H9 (cell line): ENCODE measurements around the gene CNBD2. TPM values are rescaled to one million over a fixed set of nuclear protein-coding genes. Genes with fewer than 3 reads are reported as not detected.

Source experiments
- DNase-seq: peaks from one replicate; pipeline ENCODE4 v3.0.0-alpha.2; 2017
- H2AFZ ChIP-seq: one replicate; pipeline ENCODE4 v1.6.1; 2013; ENCODE audit warnings: mild to moderate bottlenecking, low read length, control low read depth, moderate library complexity
- H2AK5ac ChIP-seq: 2 replicates; pipeline ENCODE4 v1.6.1; 2013; ENCODE audit warnings: low read length, control low read depth, mixed read lengths; ENCODE audit not compliant: insufficient read length
- H2BK120ac ChIP-seq: one replicate; pipeline ENCODE4 v1.6.1; 2013; ENCODE audit warnings: low read depth, mild to moderate bottlenecking, low read length, control low read depth, inconsistent platforms; ENCODE audit not compliant: poor library complexity, severe bottlenecking
- H2BK12ac ChIP-seq: 2 replicates; pipeline ENCODE4 v1.6.1; 2013; ENCODE audit warnings: low read length, control low read depth, mixed read lengths, low read depth; ENCODE audit not compliant: insufficient read length
- H2BK15ac ChIP-seq: 2 replicates; pipeline ENCODE4 v1.6.1; 2013; ENCODE audit warnings: low read depth, low read length, control low read depth
- H2BK20ac ChIP-seq: one replicate; pipeline ENCODE4 v1.6.1; 2013; ENCODE audit warnings: low read depth, mild to moderate bottlenecking, low read length, control low read depth, inconsistent platforms; ENCODE audit not compliant: poor library complexity, severe bottlenecking
- H2BK5ac ChIP-seq: 2 replicates; pipeline ENCODE4 v1.6.1; 2013; ENCODE audit warnings: low read length, control low read depth, mixed read lengths; ENCODE audit not compliant: insufficient read length
- H3K14ac ChIP-seq: 2 replicates; pipeline ENCODE4 v1.6.1; 2013; ENCODE audit warnings: low read length, control low read depth; ENCODE audit not compliant: insufficient read depth
- H3K18ac ChIP-seq: 2 replicates; pipeline ENCODE4 v1.6.1; 2013; ENCODE audit warnings: low read depth, mild to moderate bottlenecking, mixed read lengths, low read length, control low read depth; ENCODE audit not compliant: insufficient read length
- H3K23ac ChIP-seq: 2 replicates; pipeline ENCODE4 v1.6.1; 2013; ENCODE audit warnings: low read length, control low read depth, mixed read lengths, low read depth; ENCODE audit not compliant: insufficient read length
- H3K23me2 ChIP-seq: 2 replicates; pipeline ENCODE4 v1.6.1; 2013; ENCODE audit warnings: low read depth, mild to moderate bottlenecking, mixed read lengths, low read length, control low read depth; ENCODE audit not compliant: insufficient read length, poor library complexity, severe bottlenecking
- H3K27ac ChIP-seq: 2 replicates; pipeline ENCODE4 v1.5.1; 2013; ENCODE audit warnings: low read length, control low read depth, mixed read lengths, low read depth; ENCODE audit not compliant: insufficient read length
- H3K27me3 ChIP-seq: 2 replicates; pipeline ENCODE4 v1.6.1; 2013; ENCODE audit warnings: low read length, control low read depth, inconsistent platforms; ENCODE audit not compliant: insufficient read depth
- H3K4ac ChIP-seq: 2 replicates; pipeline ENCODE4 v1.6.1; 2013; ENCODE audit warnings: low read depth, mild to moderate bottlenecking, control low read depth, inconsistent platforms, low read length, moderate library complexity
- H3K4me1 ChIP-seq: 2 replicates; pipeline ENCODE4 v1.6.1; 2013; ENCODE audit warnings: low read length, control low read depth, inconsistent platforms; ENCODE audit not compliant: insufficient read depth
- H3K4me2 ChIP-seq: 2 replicates; pipeline ENCODE4 v1.6.1; 2013; ENCODE audit warnings: low read length, control low read depth, mixed read lengths; ENCODE audit not compliant: insufficient read length, insufficient read depth
- H3K56ac ChIP-seq: 2 replicates; pipeline ENCODE4 v1.6.1; 2013; ENCODE audit warnings: low read depth, mild to moderate bottlenecking, mixed read lengths, low read length, control low read depth; ENCODE audit not compliant: insufficient read length
- H3K79me1 ChIP-seq: 2 replicates; pipeline ENCODE4 v1.6.1; 2013; ENCODE audit warnings: low read depth, mild to moderate bottlenecking, moderate library complexity, low read length, control low read depth, inconsistent platforms; ENCODE audit not compliant: insufficient read depth, poor library complexity, severe bottlenecking
- H3K79me2 ChIP-seq: 2 replicates; pipeline ENCODE4 v1.6.1; 2013; ENCODE audit warnings: low read length, control low read depth, inconsistent platforms; ENCODE audit not compliant: insufficient read depth
- H3K9ac ChIP-seq: 2 replicates; pipeline ENCODE4 v1.6.1; 2013; ENCODE audit warnings: low read length, control low read depth, mixed read lengths; ENCODE audit not compliant: insufficient read length; ENCODE audit errors: extremely low read depth
- H3K9me3 ChIP-seq: one replicate; pipeline ENCODE4 v1.6.1; 2013; ENCODE audit warnings: low read depth, low read length, inconsistent platforms; ENCODE audit not compliant: control insufficient read depth
- H3T11ph ChIP-seq: one replicate; pipeline ENCODE4 v1.6.1; 2013; ENCODE audit warnings: mild to moderate bottlenecking, low read length, control low read depth, inconsistent platforms
- H4K20me1 ChIP-seq: one replicate; pipeline ENCODE4 v1.6.1; 2013; ENCODE audit not compliant: control insufficient read depth, insufficient read length, insufficient read depth
- H4K5ac ChIP-seq: 2 replicates; pipeline ENCODE4 v1.6.1; 2013; ENCODE audit warnings: low read depth, mild to moderate bottlenecking, mixed read lengths, low read length, control low read depth; ENCODE audit not compliant: insufficient read length
- H4K8ac ChIP-seq: replicated peaks from 2 replicates; pipeline ENCODE4 v1.6.1; 2013; ENCODE audit warnings: low read length, control low read depth, mixed read lengths, low read depth; ENCODE audit not compliant: insufficient read length
- H4K91ac ChIP-seq: 2 replicates; pipeline ENCODE4 v1.6.1; 2013; ENCODE audit warnings: low read depth, mild to moderate bottlenecking, moderate library complexity, mixed read lengths, low read length, control low read depth; ENCODE audit not compliant: insufficient read length
- H3K27ac Mint-ChIP-seq, 3 experiments: 2 replicates in 2 of 3; 3 replicates in 1 of 3; pipeline ENCODE4 v1.8.0; 2020 to 2021; ENCODE audit warnings: mixed read lengths in 3 of 3, mild to moderate bottlenecking in 1 of 3, moderate library complexity in 1 of 3
- H3K27me3 Mint-ChIP-seq: 2 replicates; pipeline ENCODE4 v1.8.0; 2021; ENCODE audit warnings: low read depth, mild to moderate bottlenecking, moderate library complexity, mixed read lengths
- H3K36me3 Mint-ChIP-seq, 3 experiments: 2 replicates in 2 of 3; 3 replicates in 1 of 3; pipeline ENCODE4 v1.8.0; 2020 to 2021; ENCODE audit warnings: low read depth in 3 of 3, mixed read lengths in 3 of 3; ENCODE audit not compliant: insufficient read depth in 1 of 3
- H3K4me1 Mint-ChIP-seq, 2 experiments: 2 replicates each; pipeline ENCODE4 v1.8.0; 2020; ENCODE audit warnings: mixed read lengths in 2 of 2
- H3K4me3 Mint-ChIP-seq, 2 experiments: 2 replicates in 1 of 2; 3 replicates in 1 of 2; pipeline ENCODE4 v1.8.0; 2020 to 2021; ENCODE audit warnings: mild to moderate bottlenecking in 2 of 2, mixed read lengths in 2 of 2, moderate library complexity in 1 of 2
- H3K9me3 Mint-ChIP-seq, 2 experiments: 2 replicates in 1 of 2; 3 replicates in 1 of 2; pipeline ENCODE4 v1.8.0; 2020; ENCODE audit warnings: mild to moderate bottlenecking in 2 of 2, mixed read lengths in 2 of 2, moderate library complexity in 1 of 2
- WGBS: extraction: QIAGEN DNeasy Blood & Tissue Kit; methylation state at CpG from one replicate; pipeline ENCODE4 v1.1.7; 2013; ENCODE audit warnings: missing lambda C conversion rate, low lambda C conversion rate, mixed read lengths; ENCODE audit not compliant: insufficient read length; ENCODE audit errors: extremely low coverage; 5-methylcytosine and 5-hydroxymethylcytosine counted together
- total RNA-seq: library from RNA; stranded (reverse); gene quantifications from 2 replicates; pipeline ENCODE4 v1.2.1, GENCODE V29; 2021
- TF ChIP-seq, protein P1 (sequence below): fragments of 200-600 bp; sonication (generic); conservative IDR thresholded peaks from 3 replicates; pipeline ENCODE4 v1.8.0; 2021; ENCODE audit warnings: antibody characterized with exemption, mild to moderate bottlenecking

Gene CNBD2
- total RNA-seq, 1 experiment from 2014 or later: 3.1 TPM

DNA sequence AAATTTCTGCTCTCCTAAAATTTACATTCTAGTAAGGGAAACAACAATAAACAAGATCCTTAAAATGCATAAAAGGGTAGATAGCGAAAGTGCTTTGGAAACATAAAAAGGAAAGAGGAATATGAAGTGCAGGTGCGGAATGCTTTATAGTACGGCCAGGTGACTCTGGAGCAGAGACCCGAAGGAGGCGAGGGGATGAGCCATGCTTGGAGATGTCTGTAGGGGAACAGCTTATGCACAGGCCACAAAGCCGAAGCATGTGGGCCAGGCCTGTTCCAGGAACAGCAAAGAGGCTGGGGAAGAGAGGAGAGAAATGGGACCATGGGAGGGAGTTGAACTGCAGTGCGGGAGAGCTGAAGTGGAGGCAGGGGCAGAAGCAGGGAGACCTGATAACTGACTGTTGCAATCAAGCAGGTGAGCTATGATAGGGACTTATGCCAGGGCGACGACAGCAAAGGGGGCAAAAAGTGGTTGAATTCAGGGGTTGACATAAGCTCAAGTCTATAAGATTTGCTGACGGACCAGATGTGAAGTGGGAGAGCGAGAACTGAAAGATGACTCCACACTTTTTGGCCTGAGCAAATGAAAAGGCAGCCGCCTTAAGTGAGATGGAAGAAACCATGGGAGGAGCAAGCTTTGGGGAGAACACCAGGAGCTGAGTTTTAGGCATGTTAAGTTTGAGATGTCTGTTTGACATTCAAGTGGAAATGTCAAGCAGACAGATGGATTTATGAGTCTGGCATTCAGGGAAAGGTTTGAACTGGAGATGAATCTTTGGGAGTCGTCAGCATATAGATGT, 83.1 kb downstream of the CNBD2 start:
- Mint-ChIP-seq H3K9me3 (no peaks in the 10 kb centered on the region; a peak in 2 of 5 replicates), H3K36me3 (peaks cover 15 to 26% (median 16%) of the 10 kb centered on the region in 3 experiments), H3K27me3 (peaks cover 21% of the 10 kb centered on the region), H3K4me3 (peak overlapping the region; percentile 85 to 94), H3K27ac (peak overlapping the region; percentile 0 to 91 (median 10); a peak in 6 of 7 replicates), H3K4me1 (peaks cover 27 to 31% of the 10 kb centered on the region in 2 experiments)
- no peak overlapping the region for H4K8ac ChIP-seq
- no peak overlapping the region for H3K18ac ChIP-seq
- H3K27me3 ChIP-seq: no peaks in the 10 kb centered on the region
- H3K56ac ChIP-seq: no peak overlapping the region
- peak overlapping the region; percentile 35 for H3K4me2 ChIP-seq
- no peak overlapping the region for H4K5ac ChIP-seq
- H3K23ac ChIP-seq: no peak overlapping the region
- H4K20me1 ChIP-seq: no peaks in the 10 kb centered on the region
- no peak overlapping the region for H2AK5ac ChIP-seq
- no peak overlapping the region for H2BK5ac ChIP-seq
- no peak overlapping the region for H3K9ac ChIP-seq
- peak overlapping the region; percentile 25 for H2AFZ ChIP-seq
- WGBS: no CpG with 5 or more reads among the region's 13 CpGs
- DNase-seq: peak; percentile 30
- H2BK15ac ChIP-seq: no peak overlapping the region
- H3K27ac ChIP-seq: no peak overlapping the region
- TF ChIP-seq, protein P1, sequence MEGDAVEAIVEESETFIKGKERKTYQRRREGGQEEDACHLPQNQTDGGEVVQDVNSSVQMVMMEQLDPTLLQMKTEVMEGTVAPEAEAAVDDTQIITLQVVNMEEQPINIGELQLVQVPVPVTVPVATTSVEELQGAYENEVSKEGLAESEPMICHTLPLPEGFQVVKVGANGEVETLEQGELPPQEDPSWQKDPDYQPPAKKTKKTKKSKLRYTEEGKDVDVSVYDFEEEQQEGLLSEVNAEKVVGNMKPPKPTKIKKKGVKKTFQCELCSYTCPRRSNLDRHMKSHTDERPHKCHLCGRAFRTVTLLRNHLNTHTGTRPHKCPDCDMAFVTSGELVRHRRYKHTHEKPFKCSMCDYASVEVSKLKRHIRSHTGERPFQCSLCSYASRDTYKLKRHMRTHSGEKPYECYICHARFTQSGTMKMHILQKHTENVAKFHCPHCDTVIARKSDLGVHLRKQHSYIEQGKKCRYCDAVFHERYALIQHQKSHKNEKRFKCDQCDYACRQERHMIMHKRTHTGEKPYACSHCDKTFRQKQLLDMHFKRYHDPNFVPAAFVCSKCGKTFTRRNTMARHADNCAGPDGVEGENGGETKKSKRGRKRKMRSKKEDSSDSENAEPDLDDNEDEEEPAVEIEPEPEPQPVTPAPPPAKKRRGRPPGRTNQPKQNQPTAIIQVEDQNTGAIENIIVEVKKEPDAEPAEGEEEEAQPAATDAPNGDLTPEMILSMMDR: no peak
- no peaks in the 10 kb centered on the region for H3K23me2 ChIP-seq
- no peak overlapping the region for H4K91ac ChIP-seq
- no peaks in the 10 kb centered on the region for H3K9me3 ChIP-seq
- H3K4me1 ChIP-seq: no peaks in the 10 kb centered on the region; the same call in 1 of the 2 replicates
- no peak overlapping the region for H2BK12ac ChIP-seq
- H2BK20ac ChIP-seq: no peak overlapping the region
- no peak overlapping the region for H2BK120ac ChIP-seq
- H3T11ph ChIP-seq: no peak overlapping the region
- H3K79me2 ChIP-seq: peaks cover 4% of the 10 kb centered on the region; the same call in 1 of the 2 replicates
- H3K79me1 ChIP-seq: no peaks in the 10 kb centered on the region
- no peak overlapping the region for H3K4ac ChIP-seq
- H3K14ac ChIP-seq: peak overlapping the region; percentile 1; the same call in 1 of the 2 replicates
